Measurements from ENCODE around the gene FBXL19.

Gene FBXL19

GRCh38 chr16:30893417-30893743, 30.0 kb upstream of the FBXL19 start:
- Histone ChIP-seq H3K27ac (peak overlapping the region; percentile 62), H3K4me2 (ENCODE audit: low read length) (peak overlapping the region; percentile 98), H3K9ac (peak overlapping the region; percentile 59), H3K4me1 (peaks cover 21% of the 10 kb centered on the region), H3K9me3 (ENCODE audit: control insufficient read depth, low read length) (no peaks in the 10 kb centered on the region), H3K79me2 (peaks cover 9% of the 10 kb centered on the region), H3K4me3 (ENCODE audit: low read depth, low read length) (peak overlapping the region; percentile 83), H3K27me3 (ENCODE audit: control insufficient read depth, insufficient read depth, low read length) (no peaks in the 10 kb centered on the region), H2AFZ (peak overlapping the region; percentile 86), H3K36me3 (ENCODE audit: control insufficient read depth, insufficient read depth, low read length) (no peaks in the 10 kb centered on the region)
- no peak for TF ChIP-seq CTCF (IDR thresholded peaks at IDR 0.05)

GRCh38 chr16:30893744-30894539, 29.4 kb upstream of the FBXL19 start, which contains the start of gene BCL7C:
Gene BCL7C, minus strand, starts transcription at chr16:30894077. Its CDS starts 133 bp downstream, at chr16:30893944.
- Histone ChIP-seq H3K4me1 (peaks cover 21% of the 10 kb centered on the region), H3K9ac (peak within 1 kb of the TSS; percentile 59), H2AFZ (peak within 1 kb of the TSS; percentile 89), H3K79me2 (peaks cover 9% of the 10 kb centered on the region), H3K36me3 (ENCODE audit: control insufficient read depth, insufficient read depth, low read length) (no peaks in the 10 kb centered on the region), H3K27ac (peak within 1 kb of the TSS; percentile 96), H3K4me3 (ENCODE audit: low read depth, low read length) (peak within 1 kb of the TSS; percentile 83), H3K4me2 (ENCODE audit: low read length) (peak within 1 kb of the TSS; percentile 98), H3K27me3 (ENCODE audit: control insufficient read depth, insufficient read depth, low read length) (no peaks in the 10 kb centered on the region), H3K9me3 (ENCODE audit: control insufficient read depth, low read length) (no peaks in the 10 kb centered on the region)
- peak; percentile 41 for TF ChIP-seq CTCF (IDR thresholded peaks at IDR 0.05)

GRCh38 chr16:30894540-30895368, 28.6 kb upstream of the FBXL19 start:
- Histone ChIP-seq H2AFZ (peak overlapping the region; percentile 89), H3K4me1 (peaks cover 21% of the 10 kb centered on the region), H3K27ac (peak overlapping the region; percentile 96), H3K4me2 (ENCODE audit: low read length) (peak overlapping the region; percentile 56), H3K79me2 (peaks cover 9% of the 10 kb centered on the region), H3K36me3 (ENCODE audit: control insufficient read depth, insufficient read depth, low read length) (no peaks in the 10 kb centered on the region), H3K27me3 (ENCODE audit: control insufficient read depth, insufficient read depth, low read length) (no peaks in the 10 kb centered on the region), H3K9ac (no peak overlapping the region), H3K9me3 (ENCODE audit: control insufficient read depth, low read length) (no peaks in the 10 kb centered on the region), H3K4me3 (ENCODE audit: low read depth, low read length) (peak overlapping the region; percentile 36)
- no peak for TF ChIP-seq CTCF (IDR thresholded peaks at IDR 0.05)

GRCh38 chr16:30895627-30896260, 27.6 kb upstream of the FBXL19 start:
- Histone ChIP-seq H3K4me2 (ENCODE audit: low read length) (peak overlapping the region; percentile 99), H3K36me3 (ENCODE audit: control insufficient read depth, insufficient read depth, low read length) (no peaks in the 10 kb centered on the region), H3K27me3 (ENCODE audit: control insufficient read depth, insufficient read depth, low read length) (no peaks in the 10 kb centered on the region), H3K27ac (peak overlapping the region; percentile 96), H3K79me2 (peaks cover 9% of the 10 kb centered on the region), H3K9me3 (ENCODE audit: control insufficient read depth, low read length) (no peaks in the 10 kb centered on the region), H3K4me1 (peaks cover 21% of the 10 kb centered on the region), H3K9ac (peak overlapping the region; percentile 50), H2AFZ (peak overlapping the region; percentile 92), H3K4me3 (ENCODE audit: low read depth, low read length) (peak overlapping the region; percentile 80)
- TF ChIP-seq CTCF (IDR thresholded peaks at IDR 0.05) = no peak
